ENCODE data around the gene CHAC1.

GRCh38 chr15:40957041-40957555 lies 3.8 kb downstream of the CHAC1 start:
- TF ChIP-seq ZC3H11A (IDR thresholded peaks at IDR 0.05) (no peak), CTCF (IDR thresholded peaks at IDR 0.05) (no peak), EP300 (IDR thresholded peaks at IDR 0.05) (no peak)
